Superior temporal gyrus (tissue), 1 donor: ENCODE data around the gene MBOAT7.
A peak's percentile ranks its signal among the peaks of the same experiment; 100 is the strongest.
"Not testable (repeated sequence)": the region's sequence is repeated elsewhere in the genome, so short reads cannot be mapped to it uniquely, and the experiment has no call there.

Experiments used
- DNase-seq: peaks from one replicate; pipeline ENCODE4 v3.0.0-alpha.2; 2016; ENCODE audit errors: extremely low spot score

Gene MBOAT7

DNA sequence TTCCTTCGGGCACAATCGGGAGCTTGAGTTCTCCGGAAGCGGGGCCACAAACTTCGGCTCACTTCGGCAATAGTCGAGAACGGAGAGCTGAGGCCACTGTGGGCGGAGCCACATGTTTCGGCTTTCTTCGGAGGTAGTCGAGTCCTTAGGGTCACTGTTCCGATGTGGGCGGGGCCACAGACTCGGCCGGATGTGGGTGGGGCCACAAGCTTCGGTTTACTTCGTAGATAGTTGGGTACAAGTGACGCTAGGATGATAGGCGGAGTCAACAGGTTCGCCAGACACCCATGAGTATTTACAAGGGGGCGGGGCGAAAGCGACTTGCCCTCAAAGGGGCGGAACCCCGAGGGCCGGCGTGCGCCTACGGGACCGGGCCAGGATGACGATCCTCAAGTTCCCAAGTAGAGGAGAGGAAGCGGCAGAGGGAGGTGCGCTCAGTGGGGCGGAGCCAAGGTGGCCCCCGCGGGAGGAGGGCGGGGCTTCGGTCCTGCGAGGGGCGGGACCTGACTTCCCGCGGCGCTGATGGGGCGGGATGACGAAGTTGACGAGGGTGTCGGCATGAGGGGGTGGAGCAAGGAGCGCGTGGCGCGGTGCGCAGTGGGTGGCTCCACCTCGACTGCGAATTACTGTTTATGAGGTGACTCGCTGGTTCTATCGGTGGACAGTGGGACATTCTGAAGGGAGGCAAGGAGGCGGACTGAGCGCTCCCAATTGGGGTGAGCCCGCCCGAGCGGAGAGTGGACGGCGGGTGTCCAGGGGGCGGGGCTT, 539 bp upstream of the MBOAT7 start:
- peak; percentile 100 for DNase-seq

DNA sequence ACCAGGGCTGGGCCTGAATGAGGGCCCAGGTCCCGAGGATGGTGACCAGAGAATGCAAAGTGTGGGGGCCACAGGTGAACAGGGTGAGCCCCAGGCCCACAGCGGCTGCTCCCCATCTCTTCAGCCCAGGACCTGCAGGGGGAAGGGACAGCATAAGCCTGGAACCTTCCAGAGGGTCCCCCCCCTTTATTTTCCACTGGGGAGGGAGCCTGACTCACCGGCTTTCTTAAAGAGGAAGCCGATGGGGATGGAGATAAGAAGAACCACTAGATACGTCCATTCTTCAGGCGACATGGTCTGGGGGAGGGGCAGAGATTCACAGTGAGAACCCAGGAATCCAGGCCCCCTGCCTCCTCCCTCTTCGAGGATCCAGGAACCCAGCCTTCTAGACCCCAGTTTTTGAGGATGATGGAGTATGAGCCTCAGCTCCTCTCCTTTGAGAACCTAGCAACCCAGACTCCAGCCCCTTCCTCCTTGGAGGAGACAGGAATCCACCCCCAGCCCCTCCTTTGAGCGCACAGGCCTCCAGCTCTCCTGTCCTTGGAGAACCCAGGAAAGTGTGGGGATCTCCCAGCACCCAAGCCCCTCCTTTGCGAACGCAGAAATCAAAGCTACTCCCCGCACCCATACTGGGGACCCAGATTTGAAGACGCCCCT, 1.0 kb downstream of the MBOAT7 start:
- DNase-seq = no peak

DNA sequence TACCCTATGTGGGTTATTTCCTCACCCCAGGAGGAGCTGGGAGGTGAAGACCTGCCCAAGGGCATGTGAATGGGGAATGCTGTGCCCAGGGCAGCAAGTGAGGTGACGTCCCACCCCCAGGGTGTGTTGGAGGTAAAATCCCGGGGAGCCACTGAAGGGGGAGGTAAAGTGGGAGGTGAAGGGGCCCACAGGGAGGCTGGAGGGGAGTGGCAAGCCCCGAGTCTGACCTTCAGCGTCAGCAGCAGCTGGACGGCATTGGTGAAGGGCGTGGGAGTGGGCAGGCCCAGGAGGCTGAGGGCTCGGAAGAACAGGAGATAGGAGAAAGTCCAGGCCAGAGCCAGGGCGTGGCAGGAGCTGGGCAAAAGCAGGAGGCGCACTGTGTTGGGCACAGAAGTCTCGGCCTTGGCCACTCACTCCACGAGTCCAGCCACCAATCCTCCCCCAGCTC, 2.4 kb downstream of the MBOAT7 start:
- no peak for DNase-seq

DNA sequence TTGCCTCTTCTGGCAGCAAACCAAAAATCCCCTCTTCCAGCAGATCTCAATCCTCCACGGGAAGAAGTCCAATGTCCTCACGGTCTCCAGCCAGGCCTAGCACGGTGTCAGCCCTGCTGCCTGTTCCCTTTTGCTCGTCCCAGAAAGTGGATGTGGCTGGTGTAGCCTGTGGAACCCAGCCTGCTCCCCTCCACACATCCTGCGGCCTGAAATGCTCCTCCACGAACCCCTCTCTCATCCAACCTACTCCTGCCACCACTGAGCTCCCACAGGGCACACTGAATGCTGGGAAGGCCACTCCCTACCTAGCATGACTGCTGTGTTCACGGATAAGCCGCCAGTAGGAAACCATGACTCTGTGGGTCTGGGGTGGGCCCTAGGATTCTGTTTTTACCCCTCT, 3.0 kb downstream of the MBOAT7 start:
- DNase-seq = no peak

DNA sequence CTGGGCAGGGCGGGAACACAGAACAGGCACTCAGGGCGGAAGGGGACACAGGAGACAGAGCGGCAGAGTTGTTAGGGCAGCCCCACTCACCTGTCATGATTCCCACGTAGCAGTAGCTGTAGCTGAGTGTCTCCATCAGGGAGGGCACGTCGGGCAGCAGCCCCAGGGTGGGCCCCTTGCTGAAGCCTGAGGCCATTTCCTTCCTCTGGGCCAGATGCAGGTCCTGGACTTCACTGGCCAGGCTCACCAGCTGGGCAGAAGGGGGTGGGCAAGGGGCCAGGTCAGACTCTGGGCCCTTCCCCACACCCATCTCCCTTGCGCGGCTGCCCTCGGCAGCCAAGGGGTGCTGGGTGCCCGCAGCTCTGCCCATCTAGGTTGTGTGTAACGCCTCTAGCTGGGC, 5.9 kb downstream of the MBOAT7 start:
- DNase-seq = no peak

DNA sequence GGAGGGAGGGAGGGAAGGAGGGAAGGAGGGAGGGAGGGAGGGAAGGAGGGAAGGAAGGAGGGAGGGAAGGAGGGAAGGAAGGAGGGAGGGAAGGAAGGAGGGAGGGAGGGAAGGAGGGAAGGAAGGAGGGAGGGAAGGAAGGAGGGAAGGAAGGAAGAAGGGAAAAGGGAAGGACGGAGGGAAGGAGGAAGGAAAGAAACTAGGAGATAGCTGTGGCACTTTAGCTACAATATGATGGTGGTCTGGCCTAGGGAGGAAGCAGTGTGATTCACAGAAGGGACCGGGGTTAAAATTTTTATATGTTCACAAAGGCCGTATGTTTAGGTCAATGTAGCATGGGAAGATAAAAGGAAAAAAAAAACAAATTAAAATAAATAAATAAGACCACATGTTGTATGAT, 7.5 kb downstream of the MBOAT7 start:
- DNase-seq = not testable (repeated sequence)

DNA sequence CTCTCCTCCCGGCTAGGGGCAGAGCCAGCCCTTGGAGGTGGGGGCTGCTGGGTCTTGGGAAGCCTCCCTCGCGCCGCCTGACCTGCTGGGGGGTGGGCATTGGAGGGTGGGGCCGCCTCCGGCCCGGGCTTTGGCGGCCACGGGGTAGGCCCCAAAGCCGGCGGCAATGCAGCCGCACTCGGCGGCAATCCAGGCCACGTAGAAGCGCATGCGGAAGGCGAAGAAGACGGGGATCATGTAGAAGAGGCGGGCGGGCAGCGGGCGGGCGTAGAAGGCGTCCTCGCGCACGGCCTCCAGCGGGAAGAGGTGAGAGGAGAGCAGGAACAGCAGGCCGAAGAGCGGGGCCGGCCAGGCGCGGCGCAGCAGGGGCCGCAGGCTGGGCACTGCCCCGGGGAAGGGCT, 8.7 kb downstream of the MBOAT7 start:
- DNase-seq = no peak

DNA sequence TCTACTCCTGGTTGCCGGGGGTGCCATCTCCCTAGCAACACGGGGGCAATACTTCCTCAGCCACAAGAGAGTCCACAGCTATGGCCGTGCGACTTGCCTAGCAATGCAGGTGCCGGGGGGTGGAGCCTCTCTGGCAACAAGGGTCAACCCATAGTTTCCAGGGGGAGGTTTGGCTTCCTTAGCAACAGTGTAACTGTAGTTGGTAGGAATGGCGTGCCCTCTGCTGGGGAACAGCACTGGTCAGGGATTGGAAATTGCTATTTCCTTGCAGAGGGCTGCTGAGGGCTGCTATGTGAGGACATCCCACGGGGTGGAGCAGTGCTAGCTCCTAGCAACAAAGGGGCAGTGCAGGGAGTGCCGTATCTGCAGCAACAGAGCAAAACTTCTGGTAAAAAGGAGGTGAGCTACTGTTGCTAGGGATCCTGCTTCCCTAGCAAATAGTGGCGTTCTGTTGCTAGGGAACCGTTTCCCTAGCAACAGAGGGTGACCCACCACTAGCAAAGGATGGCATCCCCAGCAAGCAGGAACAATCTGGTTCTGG, 9.4 kb downstream of the MBOAT7 start:
- peak; percentile 59 for DNase-seq

DNA sequence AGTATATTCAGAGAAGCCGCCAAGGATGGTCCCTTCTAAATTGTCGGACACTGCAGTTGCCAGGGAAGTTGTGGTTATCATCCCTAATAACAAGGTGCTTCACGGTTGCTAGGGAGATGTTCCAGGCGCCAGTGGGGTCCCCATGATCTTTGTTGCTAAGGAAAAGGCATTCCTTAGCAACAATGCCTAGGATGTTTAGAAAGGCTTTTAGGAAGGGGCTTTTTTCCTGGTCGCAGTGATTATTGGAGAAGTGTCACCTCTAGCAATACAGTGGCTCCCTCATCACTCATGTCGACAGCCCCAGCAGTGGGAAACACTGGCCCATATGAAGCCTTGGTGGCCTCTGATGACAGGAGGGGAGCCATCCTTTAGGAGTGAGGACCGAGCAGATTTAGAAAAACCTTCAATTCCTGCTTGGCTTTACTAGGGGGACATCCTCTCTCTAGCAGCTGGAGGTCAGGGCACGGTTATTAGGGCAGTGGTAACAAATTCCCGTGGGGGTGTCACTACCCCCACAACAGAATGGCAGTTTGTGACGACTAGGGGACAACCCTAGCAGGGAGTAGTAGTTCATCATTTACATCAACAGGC, 10.0 kb downstream of the MBOAT7 start:
- no peak for DNase-seq

DNA sequence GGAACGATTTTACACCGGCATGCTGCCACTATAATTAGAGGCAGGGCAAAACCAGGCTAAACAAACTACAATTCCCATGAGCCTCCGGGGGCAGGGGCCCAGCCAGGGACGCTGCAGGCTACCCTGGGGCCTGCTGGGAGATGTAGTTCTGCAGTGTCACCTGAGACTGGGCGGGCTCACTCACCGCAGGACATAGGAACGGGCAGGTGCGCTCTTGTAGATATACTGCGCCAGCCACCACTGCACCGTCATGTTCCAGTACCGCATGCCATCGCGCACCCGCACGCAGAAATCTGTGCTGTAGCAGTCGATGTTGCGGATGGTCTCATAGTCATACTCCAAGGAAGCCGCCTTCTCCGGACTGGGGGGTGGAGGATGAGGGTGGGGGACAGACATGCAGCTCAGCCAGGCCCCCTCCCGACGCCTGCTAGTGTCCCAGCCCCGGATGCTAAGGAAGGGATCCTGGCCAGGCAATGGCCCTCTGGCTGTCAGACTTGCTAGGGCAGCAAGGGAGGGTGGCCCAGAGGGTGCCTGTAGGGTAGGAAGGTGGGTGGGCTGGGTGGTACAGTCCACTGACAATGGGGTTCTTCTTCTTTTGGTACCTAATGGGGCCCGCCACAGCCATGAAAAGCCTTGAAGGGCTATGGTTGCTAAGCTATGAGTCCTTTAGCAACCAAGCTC, 10.7 kb downstream of the MBOAT7 start:
- DNase-seq = peak; percentile 27

DNA sequence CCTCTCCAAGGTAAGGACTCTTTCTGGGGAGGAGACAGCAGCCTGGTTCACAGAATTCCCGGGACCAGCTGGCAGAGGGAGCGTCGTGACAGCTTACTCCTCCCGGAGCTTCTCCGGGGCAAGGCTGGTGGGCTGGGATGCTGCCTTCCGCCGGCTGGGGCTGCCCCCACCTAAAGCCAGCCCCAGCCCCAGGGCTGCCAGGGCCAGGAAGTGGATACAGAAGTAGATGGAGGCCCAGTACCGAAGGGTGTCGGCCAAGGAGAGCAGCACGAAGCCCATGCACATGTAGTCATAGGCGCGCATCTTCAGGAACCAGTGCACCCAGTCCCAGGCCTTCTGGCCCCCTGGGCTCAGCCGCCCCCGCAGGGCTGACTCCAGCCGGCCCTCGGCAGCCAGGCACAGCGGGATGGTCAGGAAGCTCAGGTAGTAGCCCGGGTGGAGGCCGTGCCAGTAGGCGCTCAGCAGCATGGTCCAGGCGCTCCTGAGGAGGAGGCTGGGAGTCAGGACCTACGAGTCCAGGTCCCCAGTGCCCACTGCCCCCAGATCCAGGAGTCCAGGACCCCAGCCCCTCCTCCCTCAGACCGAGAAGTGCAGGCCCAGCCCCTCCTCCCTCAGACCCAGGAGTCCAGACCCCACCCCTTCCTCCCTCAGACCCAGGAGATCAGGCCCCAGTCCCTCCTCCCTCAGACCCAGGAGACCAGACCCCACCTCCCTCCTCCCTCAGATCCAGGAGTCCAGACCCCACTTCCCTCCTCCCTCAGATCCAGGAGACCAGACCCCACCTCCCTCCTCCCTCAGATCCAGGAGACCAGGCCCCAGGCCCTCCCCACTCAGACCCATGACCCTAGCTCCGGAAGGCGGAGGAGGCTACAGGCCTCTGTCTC, 15.2 kb downstream of the MBOAT7 start:
- no peak for DNase-seq

DNA sequence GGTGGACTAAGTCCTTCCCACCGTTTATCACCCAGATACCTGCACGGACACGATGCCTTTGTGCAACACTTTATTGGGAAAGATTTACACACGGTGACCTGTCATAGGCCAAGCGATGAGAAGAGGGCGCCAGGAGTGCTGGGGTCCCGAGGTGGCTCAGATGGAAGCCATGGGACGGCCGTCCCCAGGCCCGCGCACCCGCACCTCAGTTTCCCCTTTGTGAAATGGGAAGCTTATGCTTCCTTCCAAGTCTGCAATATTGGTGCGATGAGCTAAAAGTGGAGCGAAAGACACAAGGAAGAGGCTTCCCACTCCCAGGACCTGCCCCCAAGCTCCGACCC, 16.1 kb downstream of the MBOAT7 start:
- no peak for DNase-seq

DNA sequence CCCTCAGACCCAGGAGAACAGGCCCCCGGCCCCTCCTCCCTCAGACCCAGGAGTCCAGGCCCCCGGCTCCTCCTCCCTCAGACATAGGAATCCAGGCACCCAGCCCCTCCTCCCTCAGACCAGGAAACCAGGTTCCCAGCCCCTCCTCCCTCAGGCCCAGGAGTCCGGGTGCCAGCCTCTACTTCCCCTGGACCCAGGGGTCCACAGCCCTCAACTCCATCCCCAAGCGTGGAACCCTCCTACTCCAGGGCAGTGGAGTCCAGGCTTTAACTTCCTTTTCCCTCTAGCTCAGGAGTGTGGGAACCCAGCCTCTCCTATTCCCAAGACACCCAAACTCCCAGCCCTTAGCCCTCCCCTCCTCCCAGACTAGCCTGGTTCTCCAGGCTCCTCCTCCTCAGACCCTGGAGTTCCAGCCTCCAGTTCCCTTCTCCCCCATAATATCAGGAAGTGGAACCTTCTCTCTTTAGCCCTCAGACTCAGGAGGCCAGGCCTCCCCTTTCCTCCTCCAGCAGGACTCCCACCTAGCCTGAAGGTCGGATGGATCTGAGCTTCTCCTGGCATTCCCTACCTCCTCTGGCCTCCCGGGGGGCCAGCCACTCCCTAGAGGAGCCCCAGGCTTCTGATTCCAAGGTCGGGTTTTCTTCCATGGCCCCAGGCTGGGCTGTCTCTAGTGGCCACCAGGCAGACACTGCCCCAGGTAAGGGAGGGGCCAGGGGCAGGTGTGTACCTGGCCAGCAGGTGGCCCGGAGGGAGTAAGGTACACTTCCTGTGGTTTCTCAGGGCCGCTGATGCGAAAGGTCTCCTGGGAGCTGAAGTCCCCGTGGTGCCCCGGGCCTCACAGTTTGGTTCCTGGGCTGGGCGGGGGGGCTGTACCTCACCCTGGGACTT, 16.7 kb downstream of the MBOAT7 start, which contains the start of gene TMC4:
TSS of gene TMC4 (minus strand) at position 690 of the 888 bp plus-strand sequence. CDS start at position 647, 43 bp downstream.
- no peak for DNase-seq

DNA sequence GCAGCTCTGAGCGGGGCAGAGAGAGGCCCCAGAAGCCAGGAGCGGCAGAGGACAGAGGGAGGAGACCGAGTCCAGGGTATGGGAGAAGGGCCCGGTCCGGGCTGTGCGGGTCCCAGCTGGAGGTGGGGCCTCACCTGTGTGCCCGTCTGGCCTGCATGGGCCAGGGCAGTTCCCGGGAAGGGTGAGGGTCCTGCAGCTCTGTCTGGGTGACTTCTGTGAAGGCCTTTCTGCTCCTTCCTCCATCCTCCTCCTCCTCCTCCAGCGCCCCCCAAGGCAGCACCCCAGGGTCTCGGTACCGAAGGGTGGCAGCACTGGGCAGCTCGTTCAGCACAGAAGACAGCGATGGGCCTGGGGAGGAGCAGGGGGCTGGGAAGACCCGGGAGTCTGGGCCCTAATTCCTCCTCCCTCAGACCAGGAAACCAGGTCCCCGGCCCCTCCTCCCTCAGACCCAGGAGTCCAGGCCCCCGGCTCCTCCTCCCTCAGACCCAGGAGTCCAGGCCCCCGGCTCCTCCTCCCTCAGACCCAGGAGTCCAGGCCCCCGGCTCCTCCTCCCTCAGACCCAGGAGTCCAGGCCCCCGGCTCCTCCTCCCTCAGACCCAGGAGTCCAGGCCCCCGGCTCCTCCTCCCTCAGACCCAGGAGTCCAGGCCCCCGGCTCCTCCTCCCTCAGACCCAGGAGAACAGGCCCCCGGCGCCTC, 17.5 kb downstream of the MBOAT7 start:
- DNase-seq = not testable (repeated sequence)

DNA sequence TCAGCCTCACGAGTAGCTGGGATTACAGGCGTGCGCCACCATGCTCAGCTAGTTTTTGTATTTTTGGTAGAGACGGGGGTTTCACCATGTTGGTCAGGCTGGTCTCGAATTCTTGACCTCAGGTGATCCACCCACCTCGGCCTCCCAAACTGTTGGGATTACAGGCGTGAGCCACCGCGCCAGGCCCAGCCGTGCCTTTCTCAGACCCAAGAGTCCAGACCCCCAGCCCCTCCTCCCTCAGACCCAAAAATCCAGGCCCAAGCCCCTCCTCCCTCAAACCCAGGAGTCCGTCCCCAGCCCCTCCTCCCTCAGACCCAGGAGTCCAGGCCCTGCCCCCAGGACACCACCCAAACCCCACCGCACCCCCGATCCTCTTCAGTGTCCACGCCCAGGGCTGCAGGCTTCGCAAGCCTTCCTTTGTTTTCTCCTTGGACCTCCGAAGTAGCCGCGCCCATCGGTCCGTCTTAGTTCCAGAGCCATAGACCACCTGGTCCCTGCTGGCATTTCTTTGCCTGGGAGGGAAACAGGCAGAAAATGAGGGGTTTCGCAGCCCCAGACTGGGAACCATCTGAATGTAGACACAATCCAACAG, 20.1 kb downstream of the MBOAT7 start:
- no peak for DNase-seq

DNA sequence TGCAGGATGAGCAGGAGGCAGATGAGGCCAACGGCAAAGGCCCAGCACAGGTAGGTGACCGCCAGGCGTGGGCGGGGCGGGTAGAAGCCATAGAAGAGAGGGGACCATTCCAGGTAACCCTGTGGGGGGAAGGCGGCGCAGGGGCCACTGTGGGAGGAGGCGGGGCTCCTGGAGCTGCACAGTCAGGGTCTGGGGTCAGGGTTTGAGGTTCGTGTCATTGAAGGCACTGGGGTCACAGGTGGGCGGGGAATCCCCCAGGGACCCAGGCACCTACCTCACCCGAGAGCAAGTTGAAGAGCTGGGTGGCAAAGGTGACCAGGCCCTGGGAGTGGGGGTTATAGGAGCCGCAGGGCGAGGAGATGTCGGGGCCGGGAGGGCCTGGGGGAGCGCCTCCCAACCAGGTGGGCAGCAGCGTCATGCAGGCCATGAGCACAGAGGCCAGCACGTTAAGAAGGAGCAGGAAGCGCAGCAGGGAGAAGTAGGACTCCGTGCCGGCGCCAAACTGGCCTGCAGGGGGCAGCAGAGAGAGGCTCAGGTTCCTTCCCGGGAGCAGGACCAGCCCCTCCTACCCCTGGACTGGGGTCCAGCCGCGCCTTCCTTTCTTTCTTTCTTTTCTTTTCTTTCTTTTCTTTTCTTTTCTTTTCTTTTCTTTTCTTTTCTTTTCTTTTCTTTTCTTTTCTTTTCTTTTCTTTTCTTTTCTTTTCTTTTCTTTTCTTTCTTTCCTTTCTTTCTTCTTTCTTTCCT, 21.0 kb downstream of the MBOAT7 start:
- DNase-seq = peak; percentile 90

DNA sequence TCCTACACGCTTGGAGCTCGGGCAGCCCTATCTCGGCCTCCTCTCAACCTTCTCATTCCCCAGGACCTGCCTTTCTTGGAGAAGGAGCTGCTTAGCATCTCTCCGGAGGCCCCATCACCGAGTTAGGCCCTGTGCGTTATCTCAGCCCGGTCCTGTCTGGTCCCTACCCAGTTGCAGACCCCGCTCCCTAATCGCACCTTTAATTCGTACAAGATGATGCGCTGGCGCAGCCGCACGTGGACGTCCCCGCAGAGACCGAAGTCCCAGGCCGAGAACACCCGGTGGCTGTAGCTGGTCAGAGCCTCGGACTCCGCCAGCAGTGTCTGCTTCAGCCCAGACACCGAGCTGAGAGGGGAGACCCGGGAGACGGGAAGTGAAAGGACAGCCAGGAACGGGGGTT, 24.2 kb downstream of the MBOAT7 start:
- DNase-seq = no peak

DNA sequence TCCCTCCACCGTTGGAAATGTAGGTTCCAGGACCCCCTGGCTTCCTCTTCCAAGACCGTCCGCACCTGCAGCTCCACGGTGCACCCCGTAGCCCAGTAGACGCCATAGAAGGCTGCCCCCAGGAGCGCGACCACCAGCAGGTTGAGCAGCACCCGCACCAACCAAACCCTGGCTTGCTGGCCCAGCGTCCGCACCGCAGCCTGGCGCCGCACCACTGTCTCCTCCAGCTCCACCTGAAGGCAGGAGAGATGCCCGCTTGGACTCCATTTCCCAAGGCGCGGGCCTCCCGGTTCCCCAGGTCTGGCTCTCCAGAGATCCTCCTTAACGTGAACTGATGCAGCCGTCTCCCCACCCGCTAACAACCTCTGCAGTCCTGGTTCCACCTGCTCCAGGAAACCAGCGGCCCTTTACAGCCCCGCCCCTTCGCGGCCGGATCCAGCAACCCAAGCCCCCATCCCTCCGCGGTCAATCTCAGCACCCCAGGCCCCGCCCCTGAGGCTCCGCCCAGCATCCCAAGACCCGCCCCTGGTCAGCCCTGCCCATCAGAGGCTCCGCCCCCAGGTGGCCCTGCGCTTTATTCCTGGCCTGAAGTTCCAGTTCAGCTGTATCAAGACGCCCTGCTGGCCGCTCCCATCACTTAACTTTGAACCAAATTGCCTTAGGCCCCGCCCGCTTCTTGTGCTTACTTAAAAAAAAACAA, 24.9 kb downstream of the MBOAT7 start:
- DNase-seq = no peak
